ENCODE data around the gene ETV6.

DNA sequence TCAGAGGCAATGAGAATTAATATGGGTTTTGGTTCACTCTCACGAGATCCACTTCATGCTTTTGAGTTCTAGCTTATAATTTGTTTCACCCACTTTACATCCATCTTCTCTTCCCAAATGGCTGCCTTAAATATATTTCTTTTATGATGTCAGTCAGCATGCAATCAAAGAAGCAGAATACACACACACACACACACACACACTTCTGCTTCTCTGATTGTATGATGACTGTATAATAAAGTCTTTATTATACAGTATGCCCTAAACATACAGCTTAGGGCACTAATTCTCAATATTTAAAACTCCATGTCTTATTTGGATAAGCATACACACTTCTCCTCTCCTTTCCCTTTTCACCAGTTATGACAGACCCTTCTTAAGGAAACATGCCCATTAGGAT lies 6.7 kb upstream of the ETV6 start:
- no peak for TF ChIP-seq POLR2A (IDR thresholded peaks at IDR 0.05)
- TF ChIP-seq, protein P1, sequence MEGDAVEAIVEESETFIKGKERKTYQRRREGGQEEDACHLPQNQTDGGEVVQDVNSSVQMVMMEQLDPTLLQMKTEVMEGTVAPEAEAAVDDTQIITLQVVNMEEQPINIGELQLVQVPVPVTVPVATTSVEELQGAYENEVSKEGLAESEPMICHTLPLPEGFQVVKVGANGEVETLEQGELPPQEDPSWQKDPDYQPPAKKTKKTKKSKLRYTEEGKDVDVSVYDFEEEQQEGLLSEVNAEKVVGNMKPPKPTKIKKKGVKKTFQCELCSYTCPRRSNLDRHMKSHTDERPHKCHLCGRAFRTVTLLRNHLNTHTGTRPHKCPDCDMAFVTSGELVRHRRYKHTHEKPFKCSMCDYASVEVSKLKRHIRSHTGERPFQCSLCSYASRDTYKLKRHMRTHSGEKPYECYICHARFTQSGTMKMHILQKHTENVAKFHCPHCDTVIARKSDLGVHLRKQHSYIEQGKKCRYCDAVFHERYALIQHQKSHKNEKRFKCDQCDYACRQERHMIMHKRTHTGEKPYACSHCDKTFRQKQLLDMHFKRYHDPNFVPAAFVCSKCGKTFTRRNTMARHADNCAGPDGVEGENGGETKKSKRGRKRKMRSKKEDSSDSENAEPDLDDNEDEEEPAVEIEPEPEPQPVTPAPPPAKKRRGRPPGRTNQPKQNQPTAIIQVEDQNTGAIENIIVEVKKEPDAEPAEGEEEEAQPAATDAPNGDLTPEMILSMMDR (IDR thresholded peaks at IDR 0.05), result no peak
